GM23338 (cell line): Measurements from ENCODE around the gene GPR152. TPM values are rescaled to one million over a fixed set of nuclear protein-coding genes. Genes with fewer than 3 reads are reported as not detected.

ENCODE experiments used
- ATAC-seq: fragments of 200-7000 bp; cut with Tn5 transposase; 3 replicates; pipeline ENCODE4 v1.9.1; 2020
- DNase-seq: peaks from one replicate; pipeline ENCODE4 v3.0.0-alpha.2; 2015; ENCODE audit warnings: low spot score
- H2AFZ ChIP-seq: fragments of 200-600 bp; sonication (generic); 2 replicates; pipeline ENCODE4 v1.8.0; 2016; ENCODE audit warnings: antibody characterized with exemption, mild to moderate bottlenecking, moderate library complexity
- H3F3A ChIP-seq: fragments of 200-600 bp; sonication (generic); replicated peaks from 2 replicates; pipeline ENCODE4 v1.8.0; 2017; ENCODE audit warnings: antibody characterized with exemption, mixed run types, low read depth
- H3K27ac ChIP-seq: fragments of 200-600 bp; sonication (generic); 2 replicates; pipeline ENCODE4 v1.6.1; 2016; ENCODE audit warnings: low read depth
- H3K27me3 ChIP-seq: fragments of 200-600 bp; sonication (generic); 2 replicates; pipeline ENCODE4 v1.8.0; 2016; ENCODE audit warnings: mild to moderate bottlenecking, mixed run types, moderate library complexity; ENCODE audit not compliant: insufficient read depth
- H3K36me3 ChIP-seq: fragments of 200-600 bp; sonication (generic); 2 replicates; pipeline ENCODE4 v1.8.0; 2016; ENCODE audit warnings: mild to moderate bottlenecking; ENCODE audit not compliant: insufficient read depth
- H3K4me1 ChIP-seq: fragments of 200-600 bp; sonication (generic); 2 replicates; pipeline ENCODE4 v1.8.0; 2016; ENCODE audit warnings: mild to moderate bottlenecking, moderate library complexity; ENCODE audit not compliant: insufficient read depth
- H3K4me2 ChIP-seq: fragments of 200-600 bp; sonication (generic); 2 replicates; pipeline ENCODE4 v1.7.1; 2017; ENCODE audit warnings: mixed run types
- H3K4me3 ChIP-seq: fragments of 200-600 bp; sonication (generic); 2 replicates; pipeline ENCODE4 v1.6.1; 2016; ENCODE audit warnings: mixed run types
- H3K79me2 ChIP-seq: fragments of 200-600 bp; sonication (generic); replicated peaks from 2 replicates; pipeline ENCODE4 v1.8.0; 2017; ENCODE audit warnings: mild to moderate bottlenecking; ENCODE audit not compliant: insufficient read depth
- H3K9me2 ChIP-seq: fragments of 200-600 bp; sonication (generic); 2 replicates; pipeline ENCODE4 v1.8.0; 2017; ENCODE audit not compliant: insufficient read depth
- H4K20me1 ChIP-seq: fragments of 200-600 bp; sonication (generic); replicated peaks from 2 replicates; pipeline ENCODE4 v1.8.0; 2017; ENCODE audit warnings: mild to moderate bottlenecking; ENCODE audit not compliant: insufficient read depth
- H3K27ac Mint-ChIP-seq: 2 replicates; pipeline ENCODE4 v1.8.0; 2020; ENCODE audit warnings: inconsistent platforms, mild to moderate bottlenecking, moderate library complexity, mixed read lengths
- H3K27me3 Mint-ChIP-seq: 3 replicates; pipeline ENCODE4 v1.8.0; 2022; ENCODE audit warnings: low read depth, mild to moderate bottlenecking, moderate library complexity, mixed read lengths, inconsistent platforms; ENCODE audit not compliant: insufficient read depth, poor library complexity
- H3K36me3 Mint-ChIP-seq: 3 replicates; pipeline ENCODE4 v1.8.0; 2021; ENCODE audit warnings: low read depth, mild to moderate bottlenecking, inconsistent platforms, moderate library complexity, mixed read lengths
- H3K4me1 Mint-ChIP-seq: 3 replicates; pipeline ENCODE4 v1.8.0; 2020; ENCODE audit warnings: mild to moderate bottlenecking, inconsistent platforms, mixed read lengths
- H3K4me3 Mint-ChIP-seq: 3 replicates; pipeline ENCODE4 v1.8.0; 2021; ENCODE audit warnings: moderate library complexity, mild to moderate bottlenecking, inconsistent platforms, mixed read lengths
- H3K9me3 Mint-ChIP-seq: 3 replicates; pipeline ENCODE4 v1.8.0; 2020; ENCODE audit warnings: moderate library complexity, mild to moderate bottlenecking, inconsistent platforms, mixed read lengths
- CTCF ChIP-seq, 2 experiments: fragments of 200-600 bp in 1 of 2; sonication (generic) in 1 of 2; conservative IDR thresholded peaks; 2 replicates each; pipeline versions ENCODE4 v1.5.1 to v1.6.1; 2016 to 2017; ENCODE audit warnings: antibody characterized with exemption in 2 of 2, low read depth in 2 of 2, mild to moderate bottlenecking in 2 of 2, moderate library complexity in 1 of 2
- ETS1 ChIP-seq: IDR thresholded peaks from 2 replicates; pipeline ENCODE4 v1.6.1; 2016; ENCODE audit warnings: antibody characterized with exemption
- EZH2 ChIP-seq: fragments of 200-600 bp; sonication (generic); IDR thresholded peaks from one replicate; pipeline ENCODE4 v1.8.0; 2017; ENCODE audit warnings: antibody characterized with exemption, mild to moderate bottlenecking, low read depth; ENCODE audit not compliant: unreplicated experiment
- EZH2phosphoT487 ChIP-seq: fragments of 200-600 bp; sonication (generic); IDR thresholded peaks from one replicate; pipeline ENCODE4 v1.8.1; 2018; ENCODE audit warnings: antibody characterized with exemption; ENCODE audit not compliant: unreplicated experiment
- NANOG ChIP-seq: IDR thresholded peaks from 2 replicates; pipeline ENCODE4 v1.6.1; 2016; ENCODE audit warnings: antibody characterized with exemption, borderline replicate concordance
- POLR2AphosphoS5 ChIP-seq: IDR thresholded peaks from 2 replicates; pipeline ENCODE4 v1.6.1; 2016; ENCODE audit warnings: antibody characterized with exemption, low read depth
- ZNF114 ChIP-seq: fragments of 250-450 bp; sonication (Bioruptor Pico); IDR thresholded peaks from 2 replicates; pipeline ENCODE4 v1.5.0; 2020; ENCODE audit warnings: mild to moderate bottlenecking, moderate library complexity
- ZNF331 ChIP-seq: fragments of 250-450 bp; sonication (Bioruptor Pico); IDR thresholded peaks from 2 replicates; pipeline ENCODE4 v1.5.0; 2020; ENCODE audit warnings: low read depth, mild to moderate bottlenecking, moderate library complexity
- ZNF462 ChIP-seq: fragments of 250-450 bp; sonication (Bioruptor Pico); IDR thresholded peaks from 2 replicates; pipeline ENCODE4 v1.5.0; 2020; ENCODE audit warnings: mild to moderate bottlenecking, moderate library complexity
- polyA plus RNA-seq: library from polyadenylated mRNA; unstranded; fragments of >200 nt; fragmentation: Nextera tagmentation; extraction: Ambion mirVana; gene quantifications from 2 replicates; pipeline ENCODE4 v1.2.1, GENCODE V29; 2016
- total RNA-seq: library from RNA; depleted of rRNA; stranded (reverse); fragments of >200 nt; shearing (Covaris generic); gene quantifications from 2 replicates; pipeline ENCODE4 v1.2.3, GENCODE V29; 2014

GPR152 gene
- total and polyA plus RNA-seq, 2 experiments from 2014 or later, result not detected

DNA sequence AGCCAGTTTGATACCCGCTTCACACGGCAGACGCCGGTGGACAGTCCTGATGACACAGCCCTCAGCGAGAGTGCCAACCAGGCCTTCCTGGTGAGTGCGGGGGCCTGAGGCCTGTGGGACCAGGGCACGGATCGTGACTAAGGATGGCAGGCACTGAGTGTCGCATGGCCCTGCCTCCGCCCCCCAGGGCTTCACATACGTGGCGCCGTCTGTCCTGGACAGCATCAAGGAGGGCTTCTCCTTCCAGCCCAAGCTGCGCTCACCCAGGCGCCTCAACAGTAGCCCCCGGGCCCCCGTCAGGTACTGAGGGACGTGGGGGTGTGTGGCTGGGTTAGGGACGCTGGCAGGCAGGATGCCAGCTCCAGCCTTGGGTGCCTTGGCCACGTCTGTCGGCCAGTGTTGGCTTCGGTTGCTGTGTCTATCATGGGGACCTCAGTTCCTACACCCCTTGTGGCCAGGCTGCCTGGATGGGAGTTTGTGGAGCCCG is 18.1 kb downstream of the GPR152 start (continued):
- no peak for TF ChIP-seq ETS1
- no peak for TF ChIP-seq ZNF331 (CRISPR knock-in tag)
- TF ChIP-seq EZH2phosphoT487, result no peak
- no peak for TF ChIP-seq ZNF114 (CRISPR knock-in tag)
- no peak for TF ChIP-seq ZNF462 (CRISPR knock-in tag)

DNA sequence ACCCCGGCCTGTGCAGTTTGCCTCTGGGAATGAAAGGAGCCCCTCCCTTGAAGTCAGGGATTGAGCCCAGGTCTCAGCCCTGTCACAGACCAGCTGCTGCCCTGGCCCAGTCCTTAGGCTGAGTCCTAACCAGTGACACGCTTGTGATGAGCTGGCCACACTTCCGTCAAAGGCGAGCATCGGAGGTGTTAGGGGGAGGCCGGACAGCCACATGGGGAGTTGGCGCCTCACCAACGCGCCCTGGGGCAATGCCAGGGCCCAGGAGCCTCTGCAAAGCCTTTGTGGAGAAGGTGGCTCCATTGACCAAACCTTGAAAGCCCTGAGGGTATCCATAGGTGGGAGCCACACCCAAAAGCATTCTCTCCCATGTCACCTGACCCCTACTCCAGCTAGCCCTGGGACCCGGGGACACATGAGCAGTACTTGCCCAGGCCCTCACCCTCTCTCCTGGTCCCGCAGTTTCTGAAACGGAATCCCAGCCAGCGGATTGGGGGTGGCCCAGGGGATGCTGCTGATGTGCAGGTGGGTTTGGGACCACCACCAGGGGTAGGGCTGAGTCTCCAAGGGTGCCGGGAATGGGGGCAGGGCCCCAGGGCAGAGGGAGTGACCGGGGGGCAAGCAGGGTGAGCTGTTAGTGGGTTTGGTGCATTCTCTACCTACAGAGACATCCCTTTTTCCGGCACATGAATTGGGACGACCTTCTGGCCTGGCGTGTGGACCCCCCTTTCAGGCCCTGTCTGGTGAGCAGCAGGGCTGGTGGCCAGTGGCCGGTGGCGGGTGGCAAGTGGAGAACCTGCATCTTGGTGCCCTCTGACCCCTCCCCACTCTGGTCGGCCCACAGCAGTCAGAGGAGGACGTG is 18.8 kb downstream of the GPR152 start:
- Mint-ChIP-seq H3K27ac (no peak overlapping the region), H3K36me3 (peaks cover 24% of the 10 kb centered on the region), H3K9me3 (no peaks in the 10 kb centered on the region; the same call in 2 of the 3 replicates), H3K4me1 (peaks cover 17% of the 10 kb centered on the region), H3K4me3 (no peak overlapping the region), H3K27me3 (peaks cover 6% of the 10 kb centered on the region)
- Histone ChIP-seq H3K79me2 (peaks cover 7% of the 10 kb centered on the region), H3K27ac (no peak overlapping the region), H3F3A (peaks cover 5% of the 10 kb centered on the region; the same call in 1 of the 2 replicates), H3K27me3 (no peaks in the 10 kb centered on the region), H3K36me3 (0 out of 2 replicates have a peak, but pooled peaks cover 3% of the 10 kb centered on the region), H3K4me3 (no peak overlapping the region), H3K9me2 (no peaks in the 10 kb centered on the region), H3K4me2 (no peak overlapping the region), H2AFZ (no peak overlapping the region), H4K20me1 (no peaks in the 10 kb centered on the region), H3K4me1 (peaks cover 17% of the 10 kb centered on the region)
- ATAC-seq, result no peak
- DNase-seq, result no peak
- TF ChIP-seq CTCF (conservative IDR thresholded peaks at IDR 0.05; ENCODE audit: low read depth in 2 of 2) (no peak), POLR2AphosphoS5 (no peak), EZH2phosphoT487 (no peak), NANOG (no peak), EZH2 (no peak), ZNF114 (CRISPR knock-in tag) (no peak), ZNF331 (CRISPR knock-in tag) (no peak)
